ENCODE measurements around the gene SUN2. TPM values are rescaled to one million over a fixed set of nuclear protein-coding genes. Genes with fewer than 3 reads are reported as not detected.

The SUN2 gene
- total and polyA plus RNA-seq, 2 donors (not counting 3 experiments of a cell fraction or from before 2014, with no cell fraction given): 76.7 to 133 TPM

DNA sequence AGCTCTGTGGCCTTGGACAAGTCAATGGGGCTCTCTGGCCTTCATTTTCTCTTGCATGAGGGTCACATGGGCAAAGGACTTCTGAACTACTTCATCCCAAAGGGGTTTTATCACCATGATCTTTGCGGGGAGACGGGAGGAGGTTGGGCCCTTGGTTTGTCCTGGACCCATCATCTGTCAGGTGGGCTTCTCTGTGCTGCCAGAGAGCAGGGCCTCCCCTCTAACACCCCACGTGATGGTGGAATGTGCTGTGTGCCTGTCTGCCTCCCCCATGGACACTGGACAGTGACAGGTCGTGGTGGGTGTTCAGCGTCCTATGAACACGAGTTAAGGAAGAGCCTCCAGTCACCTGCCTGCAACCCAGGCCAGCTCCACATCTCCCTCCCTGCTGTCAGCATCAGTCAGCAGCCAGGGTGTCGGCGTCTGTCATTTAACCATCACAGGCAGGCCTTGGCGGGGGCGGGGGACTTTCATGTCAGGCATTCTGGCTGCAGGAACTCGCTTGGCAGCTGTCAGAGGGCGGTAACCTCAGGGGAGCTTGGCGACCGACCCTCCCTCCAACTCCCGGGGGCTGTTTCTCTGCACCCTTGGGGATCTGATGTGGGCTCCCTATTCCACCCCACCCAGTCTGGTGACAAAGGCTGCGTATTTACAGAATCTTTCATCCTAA lies 2.6 kb upstream of the SUN2 start:
- TF ChIP-seq FOS (IDR thresholded peaks at IDR 0.05; ENCODE audit: borderline replicate concordance, insufficient read depth, low read length) (no peak), POLR2A (IDR thresholded peaks at IDR 0.05; ENCODE audit: low read depth, low read length) (no peak), JUN (IDR thresholded peaks at IDR 0.05; ENCODE audit: borderline replicate concordance, insufficient read depth, insufficient read length, low read depth) (no peak), MYC (IDR thresholded peaks at IDR 0.05; ENCODE audit: low read depth, low read length) (no peak), GATA2 (IDR thresholded peaks at IDR 0.05; ENCODE audit: insufficient read depth, insufficient read length, low read depth, low read length) (no peak), POLR2AphosphoS5 (IDR thresholded peaks at IDR 0.05; ENCODE audit: insufficient read depth, low read depth, low read length) (no peak), EZH2 (IDR thresholded peaks at IDR 0.05; ENCODE audit: borderline replicate concordance, low read depth, low read length, severe bottlenecking) (no peak)
- TF ChIP-seq, protein P1, sequence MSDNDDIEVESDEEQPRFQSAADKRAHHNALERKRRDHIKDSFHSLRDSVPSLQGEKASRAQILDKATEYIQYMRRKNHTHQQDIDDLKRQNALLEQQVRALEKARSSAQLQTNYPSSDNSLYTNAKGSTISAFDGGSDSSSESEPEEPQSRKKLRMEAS (IDR thresholded peaks at IDR 0.05; ENCODE audit: insufficient read depth, insufficient read length): no peak
- TF ChIP-seq, protein P2, sequence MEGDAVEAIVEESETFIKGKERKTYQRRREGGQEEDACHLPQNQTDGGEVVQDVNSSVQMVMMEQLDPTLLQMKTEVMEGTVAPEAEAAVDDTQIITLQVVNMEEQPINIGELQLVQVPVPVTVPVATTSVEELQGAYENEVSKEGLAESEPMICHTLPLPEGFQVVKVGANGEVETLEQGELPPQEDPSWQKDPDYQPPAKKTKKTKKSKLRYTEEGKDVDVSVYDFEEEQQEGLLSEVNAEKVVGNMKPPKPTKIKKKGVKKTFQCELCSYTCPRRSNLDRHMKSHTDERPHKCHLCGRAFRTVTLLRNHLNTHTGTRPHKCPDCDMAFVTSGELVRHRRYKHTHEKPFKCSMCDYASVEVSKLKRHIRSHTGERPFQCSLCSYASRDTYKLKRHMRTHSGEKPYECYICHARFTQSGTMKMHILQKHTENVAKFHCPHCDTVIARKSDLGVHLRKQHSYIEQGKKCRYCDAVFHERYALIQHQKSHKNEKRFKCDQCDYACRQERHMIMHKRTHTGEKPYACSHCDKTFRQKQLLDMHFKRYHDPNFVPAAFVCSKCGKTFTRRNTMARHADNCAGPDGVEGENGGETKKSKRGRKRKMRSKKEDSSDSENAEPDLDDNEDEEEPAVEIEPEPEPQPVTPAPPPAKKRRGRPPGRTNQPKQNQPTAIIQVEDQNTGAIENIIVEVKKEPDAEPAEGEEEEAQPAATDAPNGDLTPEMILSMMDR (IDR thresholded peaks at IDR 0.05; ENCODE audit: extremely low read depth in 1 of 2, insufficient read depth in 1 of 2, low read depth in 1 of 2, low read length in 2 of 2): no peak
- ChIA-PET CTCF (interaction anchor here (0.9 to 3.7 kb wide), 3 partner anchors 10 to 27 kb away, joined by 3 to 29 read pairs (median 4); no protein-coding TSS in a partner anchor), POLR2A (no interaction called here)
- Histone ChIP-seq H3K27me3 (ENCODE audit: control insufficient read depth in 2 of 2, insufficient read depth in 2 of 2, low read length in 2 of 2) (no peaks in the 10 kb centered on the region), H3K4me1 (ENCODE audit: control insufficient read depth, extremely low read depth, insufficient read depth, low read length) (peaks cover 22% of the 10 kb centered on the region), H3K36me3 (ENCODE audit: control insufficient read depth in 2 of 2, extremely low read depth in 1 of 2, insufficient read depth in 2 of 2, low read length in 2 of 2) (no peaks in the 10 kb centered on the region), H3K27ac (ENCODE audit: insufficient read depth, low read depth, low read length) (no peak overlapping the region), H3K4me3 (replicated peaks in 1 of 3; ENCODE audit: insufficient read depth in 1 of 3, low read depth in 1 of 3, low read length in 3 of 3) (no peak overlapping the region), H2AFZ (ENCODE audit: low read depth, low read length) (no peak overlapping the region), H3K9ac (replicated peaks; ENCODE audit: extremely low read depth, insufficient read depth, low read length) (no peak overlapping the region), H3K9me1 (replicated peaks; ENCODE audit: control insufficient read depth, extremely low read depth, insufficient read depth, low read length) (no peaks in the 10 kb centered on the region), H3K9me3 (replicated peaks; ENCODE audit: control insufficient read depth, insufficient read depth, low read length) (no peaks in the 10 kb centered on the region), H3K4me2 (ENCODE audit: insufficient read depth, low read length) (no peak overlapping the region), H3K79me2 (ENCODE audit: control insufficient read depth, insufficient read depth, low read length) (peaks cover 14% of the 10 kb centered on the region), H4K20me1 (replicated peaks; ENCODE audit: control insufficient read depth, extremely low read depth, insufficient read depth, low read length) (no peaks in the 10 kb centered on the region)
- FAIRE-seq (no peak), DNase-seq (ENCODE audit: low read depth, low spot score) (no peak)
- dilution Hi-C loops (cut with MboI; ENCODE audit: extremely low pct_ligation_motif_present, low sequenced_read_pairs) (no loop called here), intact Hi-C loops (cut with micrococcal nuclease) (no loop called here)
- BruUV-seq (replicated peaks): no TSS peak
